ENCODE results near the gene GNB1.

Gene GNB1

GRCh38 chr1:1921901-1922701 is 31.2 kb upstream of the GNB1 start:
- H3F3A ChIP-seq (ENCODE audit: insufficient read depth), result no peaks in the 10 kb centered on the region
- no peaks in the 10 kb centered on the region for H4K20me1 ChIP-seq (ENCODE audit: low read depth, low read length)
- no peak overlapping the region for H3K27ac ChIP-seq (ENCODE audit: low read depth, low read length)
- H3K9me3 ChIP-seq (ENCODE audit: insufficient read depth, low read length), result no peaks in the 10 kb centered on the region
- no peaks in the 10 kb centered on the region for H3K79me2 ChIP-seq (ENCODE audit: insufficient read depth, low read length)
- H3K9me2 ChIP-seq (replicated peaks; ENCODE audit: insufficient read depth, low read length), result no peaks in the 10 kb centered on the region
- no peaks in the 10 kb centered on the region for H3K36me3 ChIP-seq (ENCODE audit: low read length)
- H3K27me3 ChIP-seq (ENCODE audit: low read length), result no peaks in the 10 kb centered on the region
- no peak overlapping the region for H3K9ac ChIP-seq (ENCODE audit: low read length)
- no peak overlapping the region for H3K4me2 ChIP-seq (ENCODE audit: low read depth, low read length, poor library complexity, severe bottlenecking)
- no peak overlapping the region for H2AFZ ChIP-seq (ENCODE audit: low read depth, low read length, severe bottlenecking)
- no peak overlapping the region for H3K4me3 ChIP-seq (ENCODE audit: insufficient read depth, low read length, poor library complexity, severe bottlenecking)
- TF ChIP-seq CTCF (IDR thresholded peaks at IDR 0.05; ENCODE audit: insufficient read depth, low read length, poor library complexity, severe bottlenecking), result no peak
- no peak for TF ChIP-seq EZH2phosphoT487 (conservative IDR thresholded peaks at IDR 0.05; ENCODE audit: low read length)

GRCh38 chr1:1921459-1921862 is 30.6 kb upstream of the GNB1 start:
- H3K9me2 ChIP-seq (replicated peaks; ENCODE audit: insufficient read depth, low read length), result no peaks in the 10 kb centered on the region
- H2AFZ ChIP-seq (ENCODE audit: low read depth, low read length, severe bottlenecking), result no peak overlapping the region
- H4K20me1 ChIP-seq (ENCODE audit: low read depth, low read length), result no peaks in the 10 kb centered on the region
- H3F3A ChIP-seq (ENCODE audit: insufficient read depth), result no peaks in the 10 kb centered on the region
- no peak overlapping the region for H3K9ac ChIP-seq (ENCODE audit: low read length)
- H3K36me3 ChIP-seq (ENCODE audit: low read length), result no peaks in the 10 kb centered on the region
- H3K4me2 ChIP-seq (ENCODE audit: low read depth, low read length, poor library complexity, severe bottlenecking), result no peak overlapping the region
- no peaks in the 10 kb centered on the region for H3K27me3 ChIP-seq (ENCODE audit: low read length)
- no peak overlapping the region for H3K4me3 ChIP-seq (ENCODE audit: insufficient read depth, low read length, poor library complexity, severe bottlenecking)
- no peak overlapping the region for H3K27ac ChIP-seq (ENCODE audit: low read depth, low read length)
- TF ChIP-seq EZH2phosphoT487 (conservative IDR thresholded peaks at IDR 0.05; ENCODE audit: low read length), result no peak
- no peak for TF ChIP-seq CTCF (IDR thresholded peaks at IDR 0.05; ENCODE audit: insufficient read depth, low read length, poor library complexity, severe bottlenecking)
- H3K9me3 ChIP-seq (ENCODE audit: insufficient read depth, low read length), result no peaks in the 10 kb centered on the region
- H3K79me2 ChIP-seq (ENCODE audit: insufficient read depth, low read length), result no peaks in the 10 kb centered on the region

GRCh38 chr1:1920608-1921458 is 29.9 kb upstream of the GNB1 start:
- no peak for TF ChIP-seq CTCF (IDR thresholded peaks at IDR 0.05; ENCODE audit: insufficient read depth, low read length, poor library complexity, severe bottlenecking)
- H3K9me3 ChIP-seq (ENCODE audit: insufficient read depth, low read length), result no peaks in the 10 kb centered on the region
- H3K4me3 ChIP-seq (ENCODE audit: insufficient read depth, low read length, poor library complexity, severe bottlenecking), result no peak overlapping the region
- no peaks in the 10 kb centered on the region for H4K20me1 ChIP-seq (ENCODE audit: low read depth, low read length)
- H3K27ac ChIP-seq (ENCODE audit: low read depth, low read length), result no peak overlapping the region
- no peaks in the 10 kb centered on the region for H3F3A ChIP-seq (ENCODE audit: insufficient read depth)
- no peak overlapping the region for H3K9ac ChIP-seq (ENCODE audit: low read length)
- no peaks in the 10 kb centered on the region for H3K79me2 ChIP-seq (ENCODE audit: insufficient read depth, low read length)
- no peaks in the 10 kb centered on the region for H3K27me3 ChIP-seq (ENCODE audit: low read length)
- H2AFZ ChIP-seq (ENCODE audit: low read depth, low read length, severe bottlenecking), result no peak overlapping the region
- no peaks in the 10 kb centered on the region for H3K9me2 ChIP-seq (replicated peaks; ENCODE audit: insufficient read depth, low read length)
- no peaks in the 10 kb centered on the region for H3K36me3 ChIP-seq (ENCODE audit: low read length)
- H3K4me2 ChIP-seq (ENCODE audit: low read depth, low read length, poor library complexity, severe bottlenecking), result no peak overlapping the region

All from SU-DHL-6 (cell line).